GM18861 (cell line): ENCODE data around the gene SLCO6A1.

ENCODE experiments used
- ATAC-seq: cut with Tn5 transposase; IDR thresholded peaks from one replicate; pipeline ENCODE4 v1.9.1; 2021; ENCODE audit not compliant: unreplicated experiment

SLCO6A1 gene

DNA sequence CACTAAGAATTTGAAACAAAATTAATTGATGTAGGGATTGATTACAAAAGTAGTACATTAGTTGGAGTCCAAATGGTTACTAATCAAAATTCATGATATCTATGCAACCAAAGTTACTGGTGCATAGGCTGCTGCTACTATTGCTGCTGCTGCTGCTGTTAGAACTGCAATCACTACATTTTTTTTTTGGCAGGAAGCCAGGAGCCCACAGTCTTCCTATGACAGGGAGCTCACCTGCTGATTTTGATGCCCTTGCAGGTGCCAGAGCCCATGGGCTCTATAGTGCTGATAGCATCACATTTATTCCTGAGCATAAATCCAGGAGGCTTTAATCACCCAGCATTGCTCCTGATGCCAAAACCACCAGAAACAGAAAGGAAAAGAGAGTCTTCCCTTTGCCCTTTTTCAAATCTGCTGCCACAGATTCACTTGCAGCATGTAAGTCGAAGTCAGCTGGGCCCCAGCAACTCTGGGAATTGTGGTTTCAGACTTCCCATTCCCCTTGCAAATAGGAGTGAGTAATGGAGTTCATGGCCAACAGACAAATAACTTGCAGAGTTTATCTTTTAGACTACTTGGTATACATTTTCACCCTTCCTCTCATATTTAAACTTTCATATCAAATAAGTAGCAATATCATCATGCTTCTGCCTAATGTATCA, 17.6 kb downstream of the SLCO6A1 start:
- no peak for ATAC-seq

- peak; percentile 94 for ATAC-seq
These were observed 45.1 kb downstream of the SLCO6A1 start for GRCh38 chr5:102453716-102454115.

DNA sequence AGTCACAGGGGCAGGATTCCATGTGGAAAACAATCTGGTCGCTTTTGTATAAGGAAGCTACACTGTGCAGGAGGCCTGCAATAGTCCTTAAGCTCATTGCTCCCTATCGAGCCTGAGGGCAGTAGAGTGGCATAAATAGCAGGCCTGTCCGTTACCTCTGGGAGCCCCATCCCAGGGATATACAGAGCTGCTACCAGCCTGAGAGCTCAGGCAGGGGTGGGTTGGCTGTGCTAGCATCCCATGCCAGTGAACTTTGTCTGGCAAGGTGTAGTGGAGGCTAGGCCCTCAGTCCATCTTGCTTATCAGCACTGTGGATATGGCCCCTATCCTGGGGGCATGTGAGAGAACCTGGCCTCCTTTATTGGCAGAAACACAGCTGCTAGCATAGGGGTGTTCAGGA, 47.7 kb downstream of the SLCO6A1 start:
- no peak for ATAC-seq

- no peak for ATAC-seq
These were observed 48.3 kb downstream of the SLCO6A1 start for GRCh38 chr5:102450313-102450990.

DNA sequence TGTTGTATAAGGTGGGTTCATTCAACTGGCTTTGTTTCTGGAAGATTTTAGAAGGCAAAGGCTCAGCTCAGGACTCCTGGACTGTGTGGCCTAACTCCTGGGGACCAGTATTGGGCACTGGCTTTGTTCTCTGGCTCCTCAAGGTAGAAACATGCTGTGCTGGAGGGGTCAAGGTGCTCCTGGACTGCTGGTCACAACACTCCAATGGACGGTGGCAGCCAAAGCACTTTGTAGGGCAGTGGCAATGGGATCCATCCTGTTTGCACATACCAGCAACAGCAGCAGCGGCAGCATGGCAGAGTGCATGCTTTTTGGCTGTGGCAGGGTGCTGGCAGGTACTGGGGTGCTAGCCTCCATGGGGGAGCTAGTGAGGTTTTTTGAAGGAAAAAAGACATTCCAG, 65.3 kb downstream of the SLCO6A1 start:
- ATAC-seq: no peak

DNA sequence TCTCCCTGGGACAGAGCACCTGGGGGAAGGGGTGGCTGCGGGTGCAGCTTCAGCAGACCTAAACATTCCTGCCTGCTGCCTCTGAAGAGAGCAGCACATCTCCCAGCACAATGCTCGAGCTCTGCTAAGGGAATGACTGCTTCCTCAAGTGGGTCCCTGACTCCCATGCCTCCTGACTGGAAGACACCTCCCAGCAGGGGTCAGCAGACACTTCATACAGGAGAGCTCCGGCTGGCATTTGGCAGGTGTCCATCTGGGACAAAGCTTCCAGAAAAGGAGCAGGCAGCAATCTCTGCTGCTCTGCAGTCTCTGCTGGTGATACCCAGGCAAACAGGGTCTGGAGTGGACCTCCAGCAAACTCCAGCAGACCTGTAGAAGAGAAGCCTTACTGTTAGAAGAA, 77.2 kb downstream of the SLCO6A1 start:
- no peak for ATAC-seq

- ATAC-seq: no peak
These were observed 80.3 kb downstream of the SLCO6A1 start for GRCh38 chr5:102418531-102418930.

GRCh38 chr5:102414448-102414847, 84.4 kb downstream of the SLCO6A1 start:
- ATAC-seq: no peak

DNA sequence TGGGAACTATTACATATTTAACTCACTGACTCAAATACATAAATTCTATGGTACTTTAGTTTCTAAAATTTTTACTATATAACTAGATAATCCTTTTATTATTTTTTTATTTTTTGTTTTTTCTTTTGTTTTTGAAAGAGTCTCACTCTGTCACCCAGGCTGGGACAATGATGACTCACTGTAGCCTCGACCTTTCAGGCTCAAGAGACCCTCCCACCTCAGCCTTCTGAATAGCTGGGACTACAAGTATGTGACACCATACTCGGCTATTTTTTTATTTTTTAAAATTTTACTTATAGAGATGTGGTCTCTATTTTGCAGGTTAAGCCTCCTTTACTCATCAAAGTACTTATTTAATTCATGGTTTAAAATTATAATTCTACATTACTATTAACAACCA, 110.6 kb downstream of the SLCO6A1 start:
- ATAC-seq: no peak

GRCh38 chr5:102385365-102385764, 113.4 kb downstream of the SLCO6A1 start:
- no peak for ATAC-seq

- ATAC-seq: no peak
These were observed 118.6 kb downstream of the SLCO6A1 start for GRCh38 chr5:102380174-102380573.

- ATAC-seq: no peak
These were observed 122.9 kb downstream of the SLCO6A1 start for GRCh38 chr5:102375876-102376275.

DNA sequence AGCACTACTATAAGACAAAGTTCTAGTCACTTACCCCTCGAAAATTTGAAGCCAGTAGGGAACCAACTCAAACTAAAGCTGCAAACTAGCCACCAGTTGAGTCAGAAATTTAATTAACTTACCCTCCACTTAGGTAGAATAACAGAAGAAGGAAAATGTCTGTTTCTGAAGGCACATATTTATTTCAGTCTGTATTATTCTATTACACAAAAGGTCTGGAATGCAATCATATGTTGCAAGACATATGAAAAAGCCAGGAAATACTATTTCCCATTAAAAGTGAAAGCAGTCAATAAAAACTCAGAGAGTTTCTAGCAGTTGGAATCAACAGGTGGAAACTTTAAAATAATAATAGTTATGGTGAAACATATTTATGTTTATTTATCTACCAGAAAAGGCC, 123.5 kb downstream of the SLCO6A1 start:
- no peak for ATAC-seq

DNA sequence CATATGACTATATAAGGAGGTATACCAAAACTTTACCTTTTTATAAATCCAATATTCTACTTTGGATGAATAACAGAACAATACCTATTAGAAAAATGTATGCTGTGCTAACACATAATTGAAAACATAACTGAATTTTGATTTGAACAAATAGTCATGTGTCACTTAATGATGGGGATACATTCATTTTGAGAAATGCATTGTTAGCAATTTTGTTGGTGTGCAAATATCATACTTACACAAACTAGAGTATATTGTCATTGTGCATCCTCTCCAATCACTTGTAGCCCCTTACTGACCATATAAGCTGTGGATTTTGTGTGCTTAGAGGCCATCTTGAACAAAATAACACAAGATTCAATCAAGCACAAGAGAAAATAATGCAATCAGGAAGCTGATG, 130.4 kb downstream of the SLCO6A1 start:
- ATAC-seq: no peak

DNA sequence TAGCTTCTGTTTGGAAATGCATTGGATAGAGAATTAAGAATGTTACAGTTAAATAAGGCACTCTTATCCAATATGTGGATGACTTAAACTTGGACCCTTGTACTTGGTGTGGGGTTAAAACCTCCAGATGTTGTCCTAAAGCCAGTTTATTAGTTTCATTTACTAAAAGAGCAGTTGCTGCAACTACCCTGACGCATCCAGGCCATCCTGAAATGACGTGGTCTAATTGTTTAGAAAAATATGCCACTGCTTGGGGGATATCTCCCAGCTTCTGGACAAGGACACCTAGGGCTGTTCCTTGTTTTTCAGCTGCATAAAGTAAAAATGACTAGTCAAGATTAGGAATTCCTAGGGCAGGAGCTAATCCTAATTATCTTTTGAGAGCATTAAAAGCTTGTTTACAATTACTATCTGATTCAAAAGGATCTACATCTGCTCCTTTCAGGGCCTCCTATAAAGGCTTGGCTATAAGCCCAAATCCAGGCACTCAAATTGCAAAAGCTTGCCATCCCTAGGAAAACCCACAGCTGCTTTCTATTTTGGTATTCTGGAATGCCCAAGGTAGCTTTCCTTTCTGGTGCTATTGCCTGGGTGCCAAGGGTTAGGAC, 157.0 kb downstream of the SLCO6A1 start:
- no peak for ATAC-seq

GRCh38 chr5:102324714-102325113, 174.1 kb downstream of the SLCO6A1 start:
- no peak for ATAC-seq
